HG03521 (cell line): Measurements from ENCODE around the gene ALG14.
"Not testable (repeated sequence)": the region's sequence is repeated elsewhere in the genome, so short reads cannot be mapped to it uniquely, and the experiment has no call there.

Experiments used
- ATAC-seq: cut with Tn5 transposase; IDR thresholded peaks from one replicate; pipeline ENCODE4 v1.9.1; 2021; ENCODE audit warnings: mild to moderate bottlenecking, moderate library complexity; ENCODE audit not compliant: unreplicated experiment

The ALG14 gene

DNA sequence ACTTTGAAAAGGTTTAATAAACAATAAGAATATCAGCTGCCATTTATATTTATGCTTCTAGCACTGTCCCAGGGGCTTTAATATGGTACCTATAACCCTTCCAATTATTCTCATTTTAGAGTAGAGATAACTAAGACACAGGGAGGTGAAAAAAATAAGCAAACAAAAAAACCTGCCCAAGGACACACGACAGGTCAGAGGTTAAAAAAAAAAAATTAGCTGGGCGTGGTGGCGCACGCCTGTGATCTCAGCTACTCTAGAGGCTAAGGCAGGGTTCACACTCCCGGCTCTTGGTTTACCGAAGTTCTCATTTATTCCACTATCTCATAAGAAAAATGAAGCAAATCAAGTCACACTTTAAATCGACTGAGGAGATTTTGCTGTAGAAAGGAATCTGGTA, 111.2 kb downstream of the ALG14 start:
- no peak for ATAC-seq

DNA sequence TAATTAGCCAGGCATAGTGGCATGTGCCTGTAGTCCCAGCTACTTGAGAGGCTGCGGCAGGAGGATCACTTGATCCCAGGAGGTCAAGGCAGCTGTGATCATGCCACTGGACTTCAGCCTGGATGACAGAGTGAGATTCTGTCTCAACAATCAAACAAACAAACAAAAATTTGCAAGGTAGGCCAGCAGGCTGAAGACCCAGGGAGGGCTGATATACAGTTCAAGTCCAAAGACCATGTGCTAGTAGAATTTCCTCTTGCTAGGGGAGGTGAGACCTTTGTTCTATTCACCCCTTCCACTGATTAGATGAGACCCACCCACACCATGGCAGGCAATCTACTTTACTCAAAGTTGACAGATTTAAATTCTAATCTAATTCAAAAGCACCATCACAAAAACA, 114.7 kb downstream of the ALG14 start:
- ATAC-seq, result no peak

DNA sequence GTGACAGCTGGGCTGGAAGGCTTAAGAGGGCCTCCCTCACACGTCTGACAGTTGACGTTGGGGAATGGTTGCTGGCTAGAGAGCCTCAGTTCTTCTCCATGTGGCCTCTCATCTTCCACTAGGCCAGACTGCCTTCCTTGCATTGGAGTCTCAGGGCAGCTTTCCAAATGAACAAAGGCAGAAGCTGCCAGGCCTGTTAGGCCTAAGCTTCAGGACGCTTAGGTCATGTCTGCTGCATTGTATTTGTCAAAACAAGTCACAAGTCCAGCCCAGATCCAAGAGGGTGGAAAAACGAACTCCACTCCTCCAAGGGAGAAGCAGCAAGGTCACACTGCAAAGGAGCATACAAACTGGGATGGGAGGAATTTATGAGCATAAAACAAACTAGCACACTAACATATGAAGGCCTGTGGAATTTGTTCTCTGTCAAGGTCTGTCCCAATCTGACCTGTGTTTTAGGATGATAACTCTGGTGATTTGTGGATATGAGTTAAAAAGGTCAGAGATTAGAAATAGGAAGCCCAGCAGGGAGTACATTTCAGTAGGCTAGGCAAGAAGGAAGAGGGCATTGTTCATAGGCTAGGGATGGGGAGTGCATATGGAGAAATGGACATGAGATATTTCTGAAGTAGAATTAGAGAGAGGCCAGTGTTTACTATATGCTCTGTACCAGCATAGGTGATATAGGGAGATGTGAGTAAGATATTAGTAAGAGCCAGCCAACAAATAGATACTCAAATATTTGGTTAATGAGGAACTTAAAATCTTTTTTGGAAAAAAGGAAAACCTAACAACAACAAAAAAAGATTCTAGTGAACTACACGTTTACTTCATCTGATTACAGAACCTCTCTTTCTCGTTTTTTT, 116.8 kb downstream of the ALG14 start:
- ATAC-seq, result no peak

DNA sequence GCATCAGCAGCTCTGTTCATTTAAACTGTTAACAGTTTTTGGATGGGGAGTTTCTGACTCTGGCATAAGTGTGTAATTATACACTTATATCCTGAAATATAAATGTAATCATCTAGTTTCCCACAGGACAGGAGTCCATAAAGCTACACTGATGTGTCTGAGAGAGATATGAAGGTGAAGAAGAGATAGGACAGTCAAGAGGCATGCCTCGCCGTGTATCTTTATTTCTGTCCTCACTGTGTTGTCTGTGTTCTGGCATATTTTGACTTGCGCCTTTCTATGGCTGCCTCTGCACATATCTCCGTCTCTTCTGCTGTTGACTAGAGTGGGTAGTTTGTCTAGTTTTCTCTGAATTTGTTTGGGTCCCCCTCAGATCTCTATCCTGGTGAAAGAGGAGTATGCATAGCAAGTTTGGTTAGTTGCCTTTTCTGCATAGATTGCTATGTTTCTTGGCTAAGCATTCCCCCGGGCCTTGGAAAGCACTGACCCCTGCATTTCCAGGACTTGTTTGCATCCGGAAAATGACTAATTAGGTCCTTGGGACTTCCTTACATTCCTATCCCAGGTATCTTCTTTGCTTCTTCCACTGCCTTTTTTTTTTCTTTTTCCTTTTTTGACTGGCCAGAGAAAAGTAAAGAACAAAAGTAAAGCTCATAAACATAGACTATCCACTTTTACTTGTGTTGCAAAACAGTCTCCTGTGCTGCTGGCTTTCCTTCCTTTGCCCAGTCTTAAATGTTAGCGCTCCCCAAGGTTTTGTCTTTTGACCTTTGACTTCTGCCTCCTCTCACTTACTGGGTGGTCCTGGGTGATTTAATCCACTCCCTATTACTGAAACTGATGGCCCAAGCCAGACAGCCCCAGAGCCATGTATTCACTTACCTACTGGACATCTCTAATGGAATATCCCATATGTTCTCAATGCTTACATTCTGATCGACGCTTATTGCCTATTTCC, 118.2 kb downstream of the ALG14 start:
- ATAC-seq, result no peak

DNA sequence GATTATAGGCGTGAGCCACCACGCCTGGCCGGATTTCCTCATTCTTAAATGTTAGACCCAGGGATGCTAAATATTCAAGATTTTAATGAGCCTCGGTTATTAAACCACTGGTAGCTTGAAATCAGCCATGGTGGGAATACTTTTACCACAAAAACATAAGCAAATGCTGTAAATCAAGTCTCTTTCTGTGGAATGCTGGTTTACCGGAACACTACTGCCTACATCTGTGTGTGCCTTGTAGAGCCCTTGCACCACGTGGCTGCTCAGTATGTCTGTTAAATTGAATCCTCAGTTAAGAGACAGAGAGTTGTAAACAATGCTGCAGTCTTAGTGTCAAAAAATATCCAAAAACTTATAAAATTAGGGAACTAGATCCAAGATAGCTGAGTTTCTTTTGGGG, 119.0 kb downstream of the ALG14 start:
- no peak for ATAC-seq

DNA sequence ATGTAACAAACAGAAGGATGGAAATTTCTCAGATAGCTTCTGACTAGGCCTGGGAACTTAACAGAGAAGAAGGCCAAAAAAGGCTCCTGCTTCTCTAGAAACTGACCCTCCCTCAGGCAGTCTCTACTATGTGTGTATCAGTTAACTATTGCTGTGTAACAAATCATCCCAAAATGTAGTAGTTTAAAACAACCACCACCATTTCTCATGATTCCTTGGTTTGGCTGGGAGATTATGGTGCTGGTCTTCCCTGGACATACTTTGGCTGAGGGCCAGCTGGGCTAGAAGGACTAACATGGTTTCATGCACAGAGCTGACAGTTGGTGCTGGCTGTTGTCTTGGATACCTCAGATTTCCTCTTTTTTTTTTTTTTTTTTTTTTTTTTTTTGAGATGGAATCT, 119.6 kb downstream of the ALG14 start:
- no peak for ATAC-seq

DNA sequence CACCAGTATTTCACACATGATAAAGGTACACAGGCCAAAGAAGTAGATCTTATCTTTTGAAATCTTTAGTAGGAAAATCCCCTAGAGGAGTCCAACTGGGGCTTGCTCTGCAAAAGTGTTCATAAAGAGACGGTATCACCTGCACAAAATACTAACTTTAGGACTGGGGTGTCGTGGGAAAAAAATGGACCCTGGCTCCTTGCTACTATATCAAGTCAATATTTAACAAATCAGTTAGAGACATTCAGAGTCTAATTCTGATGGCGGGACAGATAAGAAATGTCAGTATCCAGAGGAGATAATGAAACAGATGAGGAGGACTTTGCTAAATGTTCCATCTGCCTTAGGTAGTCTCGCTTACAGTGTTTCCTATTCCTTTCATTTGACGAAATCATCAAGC, 120.2 kb downstream of the ALG14 start:
- ATAC-seq, result no peak

DNA sequence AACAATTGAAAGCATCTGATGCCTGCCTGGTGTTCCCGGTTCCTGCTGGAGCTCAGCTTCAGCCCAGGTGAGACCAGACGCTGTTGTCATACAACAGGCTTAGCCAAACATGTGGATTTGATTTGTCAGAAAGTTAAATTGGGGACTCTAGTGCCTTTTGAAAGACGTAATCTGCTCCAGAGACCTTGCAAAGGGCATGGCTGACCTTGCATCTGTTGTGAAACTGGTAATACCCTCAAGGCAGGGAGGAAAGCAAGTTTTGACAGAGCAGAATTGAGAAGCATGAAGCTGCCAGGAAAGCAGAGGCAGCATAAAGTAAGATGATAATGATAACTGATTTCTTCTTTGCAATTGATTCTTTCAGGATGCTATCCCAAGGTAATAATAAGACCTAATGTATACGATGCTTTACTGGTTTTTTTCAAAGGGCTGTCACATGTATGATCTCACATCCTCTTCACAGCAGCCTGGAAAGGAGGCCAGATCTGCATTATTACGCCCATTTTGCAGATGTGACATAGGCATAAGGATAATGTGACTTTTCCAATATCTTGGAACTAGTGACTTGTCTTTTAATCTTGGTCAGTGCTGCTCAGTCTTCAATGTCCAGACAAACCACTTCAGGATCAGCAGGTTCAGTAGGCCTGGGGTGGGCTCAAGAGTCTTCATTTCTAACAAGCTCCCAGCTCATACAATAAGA, 121.1 kb downstream of the ALG14 start:
- no peak for ATAC-seq

DNA sequence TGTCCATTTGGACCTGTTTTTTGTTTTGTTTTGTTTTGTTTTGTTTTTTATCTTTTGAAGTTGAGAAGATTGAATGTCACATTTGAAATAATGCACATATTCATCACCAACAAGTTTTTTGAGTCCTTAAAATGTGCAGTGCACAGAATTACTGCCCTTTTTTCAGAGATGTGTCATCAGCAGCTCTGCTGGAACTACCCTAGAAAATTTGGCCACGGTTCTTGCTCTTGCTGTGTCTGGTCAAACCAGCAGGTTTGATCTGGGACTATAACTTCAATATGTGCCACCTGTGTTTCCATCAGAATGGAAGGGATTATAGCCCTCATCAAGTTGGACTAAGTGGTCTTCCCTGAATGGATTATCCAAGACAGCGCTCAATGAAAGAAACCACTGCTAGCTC, 121.7 kb downstream of the ALG14 start:
- ATAC-seq, result no peak

DNA sequence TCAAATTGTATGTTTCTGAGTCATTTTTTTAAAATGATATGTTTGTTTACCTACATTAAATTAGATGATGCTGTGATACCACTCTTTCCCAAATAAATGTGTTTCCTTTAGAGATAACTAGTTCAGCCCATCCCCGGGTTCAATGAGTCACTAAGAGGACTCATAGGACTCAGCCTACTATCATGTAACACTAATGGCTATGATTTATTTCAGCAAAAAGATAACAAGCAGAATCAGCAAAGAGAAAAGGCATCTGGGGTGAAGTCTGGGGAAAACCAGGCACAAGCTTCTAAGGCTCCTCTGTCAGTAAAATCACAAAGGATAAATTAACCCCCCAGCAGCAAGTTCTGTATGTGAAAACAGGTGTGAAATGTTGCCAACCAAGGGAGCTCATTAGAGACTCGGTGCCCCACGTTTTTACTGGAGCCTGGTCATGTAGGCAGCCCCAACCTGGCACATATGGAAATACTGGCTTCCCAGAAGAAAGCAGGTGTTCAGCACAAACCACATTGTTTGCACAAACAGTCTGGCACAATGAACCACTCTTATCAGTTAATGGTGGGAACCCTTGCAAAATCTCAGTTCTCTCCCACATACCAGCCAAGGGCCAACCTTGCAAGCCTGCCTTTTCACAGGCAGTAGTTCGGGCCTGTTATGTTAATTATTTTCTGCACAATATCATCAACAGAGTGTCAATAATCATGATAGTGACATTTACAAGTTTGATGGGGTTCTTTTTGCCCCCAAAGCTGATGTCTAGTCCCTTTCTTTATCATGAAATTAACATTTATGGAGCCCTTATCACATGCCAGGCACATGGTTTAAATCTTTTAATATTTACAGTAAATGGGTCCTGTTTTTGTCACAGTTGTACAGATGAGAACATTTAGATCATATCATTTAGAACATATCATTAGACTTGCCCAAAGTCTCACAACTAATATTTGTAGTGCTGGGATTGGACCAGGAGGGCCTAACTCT, 122.8 kb downstream of the ALG14 start:
- ATAC-seq, result no peak

DNA sequence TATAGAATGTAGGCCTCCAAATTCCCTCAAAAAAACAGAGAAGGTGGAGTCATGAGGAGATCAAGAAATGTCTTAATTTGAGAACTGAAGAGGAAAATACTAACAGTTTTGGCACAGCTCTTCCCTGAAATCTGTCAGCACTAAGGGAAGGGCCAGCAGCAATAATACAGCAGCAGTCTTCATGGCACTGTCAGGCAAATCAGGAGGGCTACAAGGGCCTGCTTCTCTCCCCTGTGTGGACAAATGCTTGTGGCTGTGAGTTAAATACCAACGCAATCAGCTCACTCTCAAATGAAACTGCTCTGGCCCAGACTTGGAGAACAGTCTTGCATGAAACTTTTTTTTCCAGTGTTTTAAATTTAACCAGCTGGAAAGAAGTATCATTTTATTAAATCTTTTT, 125.3 kb downstream of the ALG14 start:
- no peak for ATAC-seq

DNA sequence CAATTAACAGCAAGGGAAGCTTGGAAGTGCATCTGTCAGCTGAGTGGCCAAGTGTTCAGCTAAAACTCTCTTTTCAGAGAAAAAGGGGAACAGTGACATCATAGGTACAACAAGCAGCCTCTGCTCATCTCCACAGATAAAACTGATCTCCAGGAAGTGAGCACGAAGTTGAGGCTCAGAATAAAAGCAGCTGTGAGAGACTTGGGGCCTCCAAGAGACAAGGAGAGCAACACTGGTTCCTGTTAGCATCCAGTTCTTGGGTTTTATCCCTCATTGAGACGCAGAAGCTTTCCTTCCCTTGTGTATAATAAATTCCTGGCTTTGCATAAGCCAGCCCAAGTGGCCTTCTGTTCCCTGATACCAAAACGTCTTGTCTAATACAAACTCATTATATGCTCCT, 125.9 kb downstream of the ALG14 start:
- ATAC-seq, result no peak

DNA sequence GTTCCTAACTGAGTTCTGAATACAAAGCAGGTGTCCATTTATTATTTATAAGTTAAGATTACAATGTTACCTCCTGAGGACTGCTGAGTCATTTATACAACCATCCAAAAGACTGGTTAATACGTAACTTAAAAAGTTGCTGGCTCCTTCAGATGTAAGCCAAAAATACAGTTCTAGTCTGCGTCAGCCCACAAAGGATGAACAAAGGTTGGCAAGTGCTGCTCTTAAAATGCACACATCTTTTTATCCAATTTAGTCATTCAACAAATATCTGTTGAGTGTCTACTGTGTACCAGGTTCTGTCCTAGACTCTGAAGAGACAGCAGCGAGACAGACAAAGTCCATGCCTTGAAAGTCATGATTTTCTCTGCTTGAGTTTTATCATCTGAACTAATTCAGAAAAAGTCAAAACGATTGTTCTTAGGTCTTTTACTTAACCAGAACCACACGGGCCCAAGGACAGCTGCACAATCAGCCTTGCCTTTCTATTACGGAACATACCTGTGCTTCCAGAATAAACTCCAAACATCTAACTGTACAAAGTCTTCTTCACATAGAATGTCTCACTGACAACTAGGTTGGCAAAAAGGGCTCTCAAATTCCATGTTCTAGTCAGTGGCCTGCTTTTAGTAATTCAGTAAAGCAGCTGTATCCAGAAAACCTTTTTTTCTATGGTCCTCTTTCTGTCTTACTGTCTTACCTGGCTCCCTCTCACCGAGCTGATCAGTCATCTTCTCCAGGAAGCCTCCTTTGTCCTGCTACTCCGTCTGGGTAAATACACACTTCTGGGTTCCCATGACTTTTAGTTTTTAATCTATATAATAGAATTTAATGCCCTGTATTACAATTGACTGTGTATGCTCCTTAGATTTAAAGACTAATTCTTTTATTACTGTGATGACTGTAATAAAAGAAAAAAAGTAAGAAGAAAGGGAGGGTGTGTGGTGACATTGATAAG, 130.3 kb downstream of the ALG14 start:
- no peak for ATAC-seq

DNA sequence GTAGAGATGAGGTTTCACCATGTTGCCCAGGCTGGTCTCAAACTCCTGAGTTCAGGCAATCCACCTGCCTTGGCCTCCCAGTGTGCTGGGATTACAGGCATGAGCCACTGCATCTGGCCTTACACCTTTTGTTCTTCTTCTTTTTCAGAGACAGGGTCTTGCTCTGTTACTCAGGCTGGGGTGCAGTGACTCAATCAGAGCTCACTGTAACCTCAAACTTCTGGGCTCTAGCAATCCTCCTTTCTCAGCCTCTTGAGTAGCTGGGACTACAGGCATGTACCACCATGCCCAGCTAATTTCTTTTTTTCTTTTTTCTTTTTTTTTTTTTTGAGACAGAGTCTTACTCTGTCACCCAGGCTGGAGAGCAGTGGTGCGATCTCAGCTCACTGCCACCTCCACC, 131.3 kb downstream of the ALG14 start:
- ATAC-seq, result not testable (repeated sequence)

DNA sequence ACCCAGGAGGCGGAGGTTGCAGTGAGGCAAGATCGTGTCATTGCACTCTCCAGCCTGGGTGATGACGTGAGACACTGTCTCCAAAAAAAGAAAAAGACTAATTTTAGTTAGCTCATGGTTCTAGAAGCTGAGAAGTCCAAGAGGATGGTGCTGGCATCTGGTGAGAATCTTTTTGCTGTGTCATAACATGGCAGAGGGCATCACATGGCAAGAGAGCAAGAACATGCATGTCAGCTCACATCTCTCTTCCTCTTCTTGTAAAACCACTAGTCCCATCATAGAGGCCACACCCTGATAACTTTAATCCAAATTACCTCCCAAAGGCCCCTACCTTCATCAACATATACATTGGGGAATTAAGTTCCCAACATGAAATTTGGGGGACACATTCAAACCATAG, 132.0 kb downstream of the ALG14 start:
- ATAC-seq, result no peak

DNA sequence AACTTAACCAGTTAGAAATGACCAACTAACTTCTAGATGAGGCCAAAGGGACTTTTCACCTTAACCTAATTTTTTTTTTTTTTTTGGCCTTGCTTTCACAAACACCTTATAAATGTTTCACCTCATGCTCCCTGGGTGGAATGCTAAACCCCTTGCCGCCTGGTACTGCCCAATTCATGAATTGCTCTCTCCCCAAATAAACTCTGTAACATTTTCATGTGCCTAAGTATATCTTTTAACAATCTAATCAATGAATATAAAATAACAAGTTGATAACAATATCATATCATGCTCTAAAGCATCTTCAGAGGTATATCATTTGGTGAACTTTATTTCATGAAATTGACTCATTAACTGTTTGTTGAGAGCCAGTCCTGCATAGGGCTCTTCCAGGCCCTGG, 134.9 kb downstream of the ALG14 start:
- no peak for ATAC-seq

DNA sequence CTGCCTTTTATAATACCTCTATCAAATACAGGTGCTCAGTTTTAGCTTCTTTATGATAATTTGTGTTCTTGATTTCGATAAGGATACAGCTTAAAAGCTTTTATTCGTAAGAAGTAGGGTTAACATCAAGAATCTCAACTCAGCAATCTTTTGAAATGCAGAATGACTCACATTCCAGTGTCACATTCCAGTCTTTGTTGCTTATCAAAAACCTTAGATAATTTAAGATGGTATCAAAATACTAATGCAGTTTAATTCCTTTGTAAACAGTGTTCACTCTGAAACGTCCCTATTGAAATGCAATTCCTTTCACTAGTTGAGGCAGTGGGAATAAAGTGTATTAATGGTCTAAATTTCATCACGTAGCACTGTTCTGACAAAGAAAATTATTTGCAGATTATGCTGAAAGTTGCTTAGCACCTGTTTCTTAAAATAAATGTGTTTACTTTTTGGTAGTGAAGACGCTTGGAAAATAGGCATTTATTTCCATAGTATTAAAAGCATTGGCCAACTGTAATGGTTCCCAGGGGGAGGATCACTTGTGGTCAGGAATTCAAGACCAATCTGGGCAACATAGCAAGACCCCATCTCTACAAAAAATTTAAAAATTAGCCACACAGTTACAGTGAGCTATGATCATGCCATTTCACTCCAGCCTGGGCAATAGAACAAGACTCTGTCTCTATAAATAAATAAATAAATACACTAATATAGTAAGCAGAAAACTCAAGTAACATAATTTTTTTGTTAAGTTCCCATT, 135.7 kb downstream of the ALG14 start:
- ATAC-seq, result no peak

DNA sequence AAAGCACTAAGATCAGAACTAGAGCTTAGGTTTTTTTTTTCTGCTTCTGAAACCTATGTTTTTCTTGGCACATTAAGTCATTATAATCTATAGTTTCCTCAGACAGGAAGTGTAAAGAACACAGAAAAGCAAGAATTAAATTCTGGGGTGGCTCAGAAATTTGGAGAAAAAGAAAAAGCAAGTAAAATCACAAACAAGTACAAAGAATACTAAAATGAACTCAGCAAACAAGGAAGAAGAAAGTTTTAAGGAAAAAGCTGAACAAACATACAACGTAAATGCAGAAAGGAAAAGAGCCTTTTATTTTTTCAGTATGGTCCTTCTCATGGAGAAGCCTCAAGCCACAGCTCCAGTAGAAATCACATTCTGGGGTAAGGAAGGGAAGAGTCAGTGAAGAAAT, 137.3 kb downstream of the ALG14 start:
- no peak for ATAC-seq
